Left ventricle myocardium superior (tissue), 1 donor: ENCODE data around the gene SAMD10. TPM values are rescaled to one million over a fixed set of nuclear protein-coding genes. Genes with fewer than 3 reads are reported as not detected.
"Not testable (repeated sequence)": the region's sequence is repeated elsewhere in the genome, so short reads cannot be mapped to it uniquely, and the experiment has no call there.

Source experiments
- ATAC-seq: fragments of 200-7000 bp; cut with Tn5 transposase; one replicate; pipeline ENCODE4 v1.9.1; 2020; ENCODE audit warnings: mild to moderate bottlenecking, moderate library complexity
- DNase-seq: peaks from one replicate; pipeline ENCODE4 v3.0.0-alpha.2; 2020
- intact Hi-C: fragments of 100-400 bp; cut with micrococcal nuclease; formaldehyde crosslinking; loops from one replicate; pipeline ENCODE4 v1.11.0; 2022
- long read RNA-seq: library from polyadenylated mRNA; unstranded; transcript quantifications from one replicate; pipeline ENCODE4 v2.0.0, GENCODE V29; 2021
- total RNA-seq: library from RNA; stranded (reverse); fragmentation: NEBNext Ultra II Directional; extraction: Animal tissue kit (Norgen Biotek cat#: 25700); gene quantifications from one replicate; pipeline ENCODE4 v1.2.1, GENCODE V29; 2021
- donor health status: DM: no; HTN: yes; CAD: no; lungs with severe emphysema.

Gene SAMD10
- 6.4 TPM for total RNA-seq
- long read RNA-seq, partial matches to known transcripts = 1 of 8 reads
- long read RNA-seq, other reads (novel, unspliced or antisense) = 4 of 8 reads

DNA sequence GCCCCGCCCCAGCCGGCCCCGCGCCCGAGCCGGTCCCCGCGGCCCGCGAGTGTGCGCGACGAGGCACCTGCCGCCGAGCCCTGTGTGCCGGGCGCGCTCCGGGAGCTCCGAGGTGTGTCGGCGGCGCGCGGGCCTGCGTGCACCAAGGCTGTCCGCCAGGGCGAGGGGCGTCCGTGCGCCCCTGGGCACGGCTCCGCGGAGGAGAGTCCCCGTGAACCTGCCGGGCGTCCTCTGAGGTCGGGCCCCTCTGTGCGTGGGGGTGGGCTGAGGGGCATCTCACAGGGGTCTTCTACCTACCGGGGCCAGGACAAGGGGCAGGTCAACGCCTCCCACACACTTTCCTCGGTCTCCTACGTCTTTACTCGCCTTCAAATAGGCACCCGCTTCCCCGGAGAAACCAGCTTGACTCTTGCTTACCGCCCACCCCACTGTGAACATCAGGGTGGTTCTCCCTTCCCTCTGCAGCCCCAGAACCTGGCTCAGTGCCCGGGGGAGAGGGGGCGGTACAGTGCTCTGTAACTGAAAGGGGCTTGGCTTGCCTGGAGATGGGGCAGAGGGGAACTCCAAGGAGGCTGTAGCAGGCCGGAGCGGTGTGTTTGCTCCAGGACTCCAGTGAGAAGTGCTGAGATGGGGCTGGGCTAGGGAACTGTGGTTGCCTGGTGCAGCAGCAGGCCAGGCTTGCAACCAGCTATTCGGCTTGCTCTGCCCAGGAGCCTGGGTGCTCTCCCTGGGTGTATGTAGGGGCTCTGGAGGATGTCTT is at the start of gene SAMD10:
Gene SAMD10, minus strand, starts transcription at position 86 of the 760 bp plus-strand sequence. CDS start 175 bp downstream, outside the sequence.
- peak; percentile 12 for ATAC-seq
- intact Hi-C loops = no loop called here
- peak; percentile 68 for DNase-seq

DNA sequence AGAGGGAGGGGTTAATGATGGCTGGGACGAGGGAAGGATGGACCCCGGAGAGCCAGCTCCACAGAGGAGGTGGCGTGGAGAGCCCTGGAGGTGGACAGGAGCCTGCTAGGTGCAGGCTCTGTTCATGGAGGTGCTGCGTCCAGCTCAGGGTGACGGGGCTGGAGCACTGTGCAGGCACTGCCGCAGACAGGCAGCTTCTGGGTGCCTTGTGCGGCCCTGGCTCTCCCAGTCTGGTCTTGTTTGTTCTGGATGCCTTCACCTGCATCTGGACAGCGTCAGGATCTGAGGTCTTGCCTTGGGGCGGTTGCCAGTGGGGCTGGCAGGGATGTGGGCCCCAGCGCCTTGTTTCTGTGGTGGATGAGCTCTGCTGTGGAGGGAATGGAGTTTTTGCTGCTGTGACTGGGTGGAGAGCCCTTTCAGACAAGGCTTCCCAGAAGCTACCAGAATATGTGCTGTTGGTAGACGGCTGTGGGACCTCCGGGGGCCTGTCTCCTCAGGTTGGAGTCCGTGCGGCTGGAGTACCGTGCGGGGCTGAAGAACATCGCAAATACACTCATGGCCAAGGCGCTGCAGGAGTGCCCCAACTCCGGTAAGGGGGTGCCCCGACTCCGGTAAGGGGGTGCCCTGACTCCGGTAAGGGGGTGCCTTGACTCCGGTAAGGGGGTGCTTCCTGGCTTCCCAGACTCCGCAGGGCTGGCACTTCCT is 48.7 kb upstream of the SAMD10 start:
- intact Hi-C loops = no loop called here
- ATAC-seq = no peak
- no peak for DNase-seq

DNA sequence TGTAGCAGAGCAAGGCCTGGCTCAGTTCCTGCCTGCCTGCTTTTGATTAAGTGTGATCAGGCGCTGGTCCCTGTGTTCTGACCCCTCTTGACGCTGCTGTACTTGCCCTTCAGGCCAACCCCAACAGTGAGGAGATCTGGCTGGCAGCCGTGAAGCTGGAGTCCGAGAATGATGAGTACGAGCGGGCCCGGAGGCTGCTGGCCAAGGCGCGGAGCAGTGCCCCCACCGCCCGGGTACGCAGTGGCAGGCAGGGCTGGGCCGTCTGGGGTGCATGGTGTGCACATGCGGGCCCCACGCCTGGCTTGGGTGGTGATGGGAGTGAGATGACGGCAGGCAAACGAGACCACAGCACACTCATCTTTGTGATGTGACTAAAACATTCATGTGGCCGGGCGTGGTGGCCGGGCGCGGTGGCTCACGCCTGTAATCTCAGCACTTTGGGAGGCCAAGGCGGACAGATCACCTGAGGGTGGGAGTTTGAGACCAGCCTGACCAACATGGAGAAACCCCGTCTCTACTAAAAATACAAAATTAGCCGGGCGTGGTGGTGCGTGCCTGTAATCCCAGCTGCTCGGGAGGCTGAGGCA is 46.5 kb upstream of the SAMD10 start:
- ATAC-seq (no peak), DNase-seq (no peak)
- intact Hi-C loops = no loop called here

DNA sequence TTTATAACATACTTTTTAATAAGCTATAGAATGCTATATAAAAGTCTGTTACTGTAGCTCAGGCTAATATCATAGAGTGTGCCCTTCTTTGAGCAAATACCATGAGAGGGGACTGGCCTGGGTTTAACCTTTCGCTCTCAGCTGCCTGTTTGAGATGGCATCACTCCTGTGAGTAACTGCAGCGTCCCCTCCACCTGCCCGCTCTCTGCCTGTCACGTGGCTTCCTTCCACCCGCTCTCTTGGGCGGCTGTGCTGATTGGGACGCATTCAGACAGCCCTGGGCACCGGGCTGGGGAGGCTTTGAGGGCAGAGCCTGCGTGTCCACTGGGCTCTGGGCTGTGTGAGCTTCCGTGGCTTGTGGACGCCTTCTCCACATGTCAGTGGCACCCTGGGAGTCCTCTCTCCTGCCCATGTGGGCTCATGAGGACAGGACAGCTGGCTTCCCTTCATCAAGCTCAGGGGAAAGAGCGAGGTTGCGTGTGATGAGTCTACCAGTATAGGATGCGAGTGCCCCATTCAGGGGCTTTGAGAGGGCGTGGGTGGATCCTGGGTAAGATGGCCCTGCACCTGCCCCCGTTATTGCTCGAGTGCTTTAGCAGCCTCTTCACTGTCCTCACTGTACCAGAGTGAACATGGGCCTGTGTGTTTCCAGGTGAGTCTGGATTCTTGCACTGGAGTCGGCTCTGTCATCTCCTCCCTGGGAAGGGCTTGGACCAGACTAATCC is 45.8 kb upstream of the SAMD10 start:
- no peak for DNase-seq
- intact Hi-C loops = no loop called here
- no peak for ATAC-seq

DNA sequence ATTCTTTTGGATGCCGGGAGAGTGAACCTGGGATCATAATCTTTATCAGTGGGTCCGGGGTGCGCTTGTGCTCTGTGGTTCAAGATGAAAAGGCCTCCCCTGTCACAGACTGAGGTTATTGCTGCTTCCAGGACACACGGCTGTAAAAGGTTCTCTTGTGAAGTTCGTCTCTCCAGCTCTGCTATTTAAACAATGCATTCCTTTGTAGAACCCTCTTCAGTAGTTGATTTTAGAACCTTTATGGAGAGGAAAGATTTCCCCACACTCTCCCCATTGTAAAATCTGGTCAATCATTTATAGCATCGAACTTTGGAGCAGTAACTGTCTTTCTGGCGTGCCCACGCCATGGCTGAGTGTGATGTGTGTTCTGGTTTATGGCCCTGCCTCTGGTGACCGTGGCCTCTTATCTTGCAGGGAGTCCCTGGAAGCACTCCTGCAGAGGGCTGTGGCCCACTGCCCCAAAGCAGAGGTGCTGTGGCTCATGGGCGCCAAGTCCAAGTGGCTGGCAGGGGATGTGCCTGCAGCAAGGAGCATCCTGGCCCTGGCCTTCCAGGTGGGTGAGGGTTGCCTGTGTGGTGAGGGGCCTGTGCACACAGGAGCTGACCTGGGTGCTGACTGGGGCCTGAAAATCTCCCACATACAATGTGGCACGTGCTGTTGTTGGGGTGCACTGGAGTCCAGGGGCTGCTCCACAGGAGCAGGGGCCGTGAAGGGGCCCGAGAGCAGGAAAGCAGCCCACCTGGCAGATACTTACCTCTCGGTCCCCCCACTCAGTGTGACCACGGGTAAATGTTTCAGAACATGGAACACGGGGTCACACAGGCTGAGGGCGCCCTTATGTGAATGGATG is 44.9 kb upstream of the SAMD10 start:
- ATAC-seq (no peak), DNase-seq (no peak)
- intact Hi-C loops = no loop called here

DNA sequence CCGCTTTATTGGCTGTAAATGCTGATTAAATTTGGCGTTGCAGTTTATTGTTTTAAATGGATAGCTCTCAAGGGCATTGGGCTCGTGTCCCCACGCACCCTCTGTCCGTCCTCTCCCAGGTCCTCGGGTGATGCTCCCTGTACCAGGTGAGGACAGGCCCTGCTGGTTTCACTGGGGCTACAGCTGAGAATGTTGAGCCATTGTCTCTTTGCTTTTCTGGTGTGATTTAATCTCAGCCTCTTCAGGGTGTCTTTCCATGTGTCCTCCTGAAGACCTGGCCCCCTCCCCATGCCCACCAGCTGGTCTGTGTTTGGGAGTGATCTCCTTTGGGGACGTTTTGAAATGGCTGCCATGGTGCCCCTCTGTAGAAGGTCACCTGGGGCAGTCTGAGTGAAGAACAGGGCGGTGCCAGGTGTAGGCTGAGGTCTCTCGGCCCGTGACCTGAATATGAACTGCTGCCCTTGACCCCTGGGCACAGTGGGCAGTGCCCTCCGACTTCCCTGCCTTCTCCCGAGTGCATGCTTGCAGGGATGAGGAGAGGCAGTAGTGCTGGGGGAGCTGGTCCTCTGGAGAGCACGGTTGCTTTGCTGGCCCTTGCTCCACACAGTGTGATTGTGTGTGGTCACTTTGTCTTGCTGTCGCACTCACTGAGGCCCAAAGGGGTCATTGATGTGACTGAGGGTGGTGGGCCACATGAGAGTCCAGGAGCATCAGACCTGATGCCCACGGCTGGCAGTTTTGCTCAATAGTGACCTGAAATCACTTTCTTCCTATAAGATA is 44.1 kb upstream of the SAMD10 start:
- intact Hi-C loops = no loop called here
- ATAC-seq (no peak), DNase-seq (no peak)

DNA sequence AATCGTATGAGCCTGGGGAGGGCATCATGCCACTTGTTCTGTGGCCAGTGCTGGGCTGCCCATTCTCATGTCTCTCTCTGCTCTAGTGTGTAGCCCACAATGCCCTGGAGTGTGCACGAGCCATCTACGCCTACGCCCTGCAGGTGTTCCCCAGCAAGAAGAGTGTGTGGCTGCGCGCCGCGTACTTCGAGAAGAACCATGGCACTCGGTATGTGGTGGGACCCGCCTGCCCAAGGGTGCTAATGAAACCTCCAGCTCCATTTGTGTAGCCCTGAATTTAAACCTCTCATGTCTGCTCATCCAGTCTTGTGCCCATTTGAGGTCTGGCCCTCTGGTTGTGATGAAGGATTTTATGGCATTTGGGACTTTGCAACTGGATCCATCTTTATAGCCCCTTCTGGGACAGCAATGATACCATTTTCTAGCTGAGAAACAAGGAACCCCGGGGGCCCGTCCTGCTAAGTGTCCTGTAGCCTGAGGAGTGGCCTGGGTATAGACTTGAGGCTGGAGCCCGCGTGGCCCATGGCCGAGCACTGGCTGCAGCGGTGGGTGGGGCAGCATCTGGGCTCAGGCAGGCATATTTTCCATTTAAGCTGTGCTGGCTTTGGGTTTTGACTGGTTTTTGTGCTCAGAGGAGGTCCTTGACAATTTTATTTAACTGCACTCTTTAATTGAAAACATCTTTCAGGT is 43.4 kb upstream of the SAMD10 start:
- DNase-seq = no peak

DNA sequence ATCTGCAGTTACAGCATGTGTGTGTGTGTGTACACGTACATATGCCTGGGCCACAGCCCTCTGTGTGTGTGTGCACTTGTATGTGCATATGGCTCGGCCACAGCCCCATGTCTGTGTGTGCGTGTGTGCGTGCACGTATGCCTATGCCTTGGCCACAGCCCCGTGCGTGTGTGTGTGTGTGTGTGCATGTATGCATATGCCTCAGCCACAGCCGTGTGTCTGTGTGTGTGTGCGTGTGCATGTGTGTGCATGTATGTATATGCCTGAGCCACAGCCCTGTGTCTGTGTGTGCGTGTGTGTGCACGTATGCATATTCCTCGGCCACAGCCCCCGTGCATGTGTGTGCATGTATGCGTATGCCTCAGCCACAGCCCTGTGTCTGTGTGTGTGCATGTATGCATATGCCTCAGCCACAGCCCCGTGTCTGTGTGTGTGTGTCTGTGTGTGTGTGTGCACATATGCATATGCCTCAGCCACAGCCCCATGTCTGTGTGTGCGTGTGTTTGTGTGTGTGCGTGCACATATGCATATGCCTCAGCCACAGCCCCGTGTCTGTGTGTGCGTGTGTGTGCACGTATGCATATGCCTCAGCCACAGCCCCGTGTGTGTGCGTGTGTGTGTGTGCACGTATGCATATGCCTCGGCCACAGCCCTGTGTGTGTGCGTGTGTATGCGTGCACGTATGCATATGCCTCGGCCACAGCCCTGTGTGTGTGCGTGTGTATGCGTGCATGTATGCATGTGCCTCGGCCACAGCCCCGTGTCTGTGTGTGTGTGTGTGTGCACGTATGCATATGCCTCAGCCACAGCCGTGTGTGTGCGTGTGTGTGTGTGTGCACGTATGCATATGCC is 41.9 kb upstream of the SAMD10 start:
- intact Hi-C loops = no loop called here
- DNase-seq (no peak), ATAC-seq (no peak)

More for the DNA sequence above, 43.4 kb upstream of the SAMD10 start:
- no peak for ATAC-seq
- intact Hi-C loops = no loop called here

DNA sequence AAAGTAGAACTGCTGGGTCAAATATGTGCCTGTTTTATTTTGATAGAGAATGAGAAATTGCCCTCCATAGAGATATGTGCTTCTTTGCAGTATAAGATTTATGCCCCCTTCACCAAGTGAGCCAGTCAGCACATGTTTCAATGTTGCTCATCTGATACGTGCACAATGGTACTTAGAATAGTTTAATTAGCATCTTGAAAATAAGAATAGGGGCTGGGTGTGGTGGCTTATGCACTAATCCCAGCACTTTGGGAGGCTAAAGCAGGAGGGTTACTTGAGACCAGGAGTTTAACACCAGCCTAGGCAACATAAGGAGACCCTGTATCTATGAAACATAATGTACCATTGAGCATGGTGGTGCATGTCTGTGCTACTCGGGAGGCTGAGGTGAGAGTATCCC is 36.2 kb upstream of the SAMD10 start:
- DNase-seq (no peak), ATAC-seq (no peak)
- intact Hi-C loops = no loop called here

DNA sequence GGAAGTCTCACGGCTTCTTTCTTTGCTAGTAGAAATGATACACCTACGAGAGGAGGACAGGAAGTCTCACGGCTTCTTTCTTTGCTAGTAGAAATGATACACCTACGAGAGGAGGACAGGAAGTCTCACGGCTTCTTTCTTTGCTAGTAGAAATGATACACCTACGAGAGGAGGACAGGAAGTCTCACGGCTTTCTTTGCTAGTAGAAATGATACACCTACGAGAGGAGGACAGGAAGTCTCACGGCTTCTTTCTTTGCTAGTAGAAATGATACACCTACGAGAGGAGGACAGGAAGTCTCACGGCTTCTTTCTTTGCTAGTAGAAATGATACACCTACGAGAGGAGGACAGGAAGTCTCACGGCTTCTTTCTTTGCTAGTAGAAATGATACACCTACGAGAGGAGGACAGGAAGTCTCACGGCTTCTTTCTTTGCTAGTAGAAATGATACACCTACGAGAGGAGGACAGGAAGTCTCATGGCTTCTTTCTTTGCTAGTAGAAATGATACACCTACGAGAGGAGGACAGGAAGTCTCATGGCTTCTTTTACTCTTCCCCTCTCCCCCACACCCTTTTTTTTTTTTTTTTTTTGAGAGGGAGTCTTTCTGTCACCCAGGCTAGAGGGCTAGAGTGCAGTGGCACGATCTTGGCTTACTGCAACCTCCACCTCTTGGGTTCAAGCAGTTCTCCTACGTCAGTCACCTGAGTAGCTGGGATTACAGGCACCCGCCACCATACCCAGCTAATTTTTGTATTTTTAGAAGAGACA is 33.1 kb upstream of the SAMD10 start:
- intact Hi-C loops, ATAC-seq, DNase-seq: not testable (repeated sequence)

DNA sequence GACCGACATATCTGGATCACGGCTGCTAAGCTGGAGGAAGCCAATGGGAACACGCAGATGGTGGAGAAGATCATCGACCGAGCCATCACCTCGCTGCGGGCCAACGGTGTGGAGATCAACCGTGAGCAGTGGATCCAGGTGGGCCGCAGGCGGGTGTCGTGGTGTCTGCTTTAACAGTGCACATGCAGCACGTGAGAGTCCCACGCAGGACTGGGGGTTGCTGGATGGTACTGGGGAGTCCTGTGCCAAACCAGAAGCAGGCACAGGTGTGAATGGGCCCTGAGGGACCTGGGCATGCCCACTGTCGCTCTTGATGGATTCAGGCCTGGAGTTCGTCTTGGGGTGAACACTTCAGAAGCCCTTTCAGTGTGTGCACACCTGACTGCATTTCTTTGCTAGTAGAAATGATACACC is 31.9 kb upstream of the SAMD10 start:
- ATAC-seq = no peak
- intact Hi-C loops = no loop called here
- no peak for DNase-seq

DNA sequence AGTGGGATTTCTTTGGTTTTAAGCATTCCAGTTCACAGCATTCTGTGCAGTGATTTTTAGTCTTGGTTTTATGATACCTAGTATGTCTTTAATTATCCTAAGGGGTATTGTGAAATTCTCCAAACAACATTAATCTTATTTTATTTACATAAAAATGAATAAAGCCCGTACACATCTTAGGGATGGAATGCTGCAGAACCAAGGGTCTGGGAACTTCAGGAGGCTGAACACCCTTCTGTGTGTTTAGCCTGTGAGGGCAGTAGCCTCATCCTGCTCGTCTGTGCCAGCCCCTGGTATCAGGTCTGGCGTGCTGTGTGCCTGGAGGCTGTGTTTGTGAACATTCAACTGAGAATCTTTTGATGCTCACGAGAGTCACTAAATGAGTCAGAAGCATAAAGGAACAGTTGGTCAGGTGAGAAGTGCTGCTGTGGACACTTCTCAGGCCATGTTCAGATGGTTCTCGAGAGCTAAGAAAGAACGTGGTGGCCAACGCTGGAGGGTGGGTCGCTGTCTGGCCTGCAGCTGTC is 31.3 kb upstream of the SAMD10 start:
- intact Hi-C loops = no loop called here
- no peak for ATAC-seq
- DNase-seq = no peak

DNA sequence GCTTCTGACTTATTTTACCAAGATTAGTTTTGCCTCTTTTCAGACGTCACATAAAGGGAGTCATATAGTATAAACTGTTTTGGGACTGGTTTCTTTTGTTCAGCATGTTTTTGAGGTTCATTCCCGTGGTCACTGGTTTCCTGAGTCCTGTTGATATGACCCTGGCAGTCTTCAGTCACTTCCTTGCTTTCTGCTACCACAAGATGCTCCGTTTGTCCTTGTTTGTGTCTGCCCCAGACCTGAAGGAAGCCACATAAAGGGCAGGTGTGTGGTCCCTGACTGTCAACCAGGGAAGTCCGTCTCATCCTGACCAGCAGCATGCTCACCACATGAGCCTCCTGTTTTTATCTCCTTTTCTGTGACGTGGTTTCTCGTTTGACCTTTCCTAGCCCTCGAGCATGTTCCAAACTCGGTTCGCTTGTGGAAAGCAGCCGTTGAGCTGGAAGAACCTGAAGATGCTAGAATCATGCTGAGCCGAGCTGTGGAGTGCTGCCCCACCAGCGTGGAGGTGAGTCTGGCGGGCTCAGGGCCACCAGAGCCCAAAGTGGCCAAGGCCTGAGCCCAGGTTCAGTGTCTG is 30.5 kb upstream of the SAMD10 start:
- no peak for ATAC-seq
- DNase-seq = no peak
- intact Hi-C loops = no loop called here

DNA sequence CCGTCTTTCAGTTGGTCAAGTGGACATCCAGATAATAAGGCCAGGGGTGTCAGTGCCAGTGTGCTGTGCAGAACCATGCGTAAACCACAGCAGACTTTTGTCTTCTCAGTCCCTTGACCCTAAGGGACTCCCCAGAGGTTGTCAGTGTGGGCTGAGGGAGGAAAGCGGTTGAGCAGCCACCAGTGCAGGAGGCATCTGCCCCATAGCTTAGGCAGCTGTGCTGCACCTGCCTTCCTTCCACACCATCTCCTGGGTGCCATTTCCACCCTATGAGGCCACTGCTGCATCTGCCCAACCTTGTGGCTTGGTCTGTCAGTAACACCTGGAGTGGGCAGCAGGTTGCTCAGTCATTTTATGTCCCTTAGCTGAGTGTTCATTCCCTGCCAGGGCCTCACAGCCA is 27.5 kb upstream of the SAMD10 start:
- intact Hi-C loops = no loop called here

DNA sequence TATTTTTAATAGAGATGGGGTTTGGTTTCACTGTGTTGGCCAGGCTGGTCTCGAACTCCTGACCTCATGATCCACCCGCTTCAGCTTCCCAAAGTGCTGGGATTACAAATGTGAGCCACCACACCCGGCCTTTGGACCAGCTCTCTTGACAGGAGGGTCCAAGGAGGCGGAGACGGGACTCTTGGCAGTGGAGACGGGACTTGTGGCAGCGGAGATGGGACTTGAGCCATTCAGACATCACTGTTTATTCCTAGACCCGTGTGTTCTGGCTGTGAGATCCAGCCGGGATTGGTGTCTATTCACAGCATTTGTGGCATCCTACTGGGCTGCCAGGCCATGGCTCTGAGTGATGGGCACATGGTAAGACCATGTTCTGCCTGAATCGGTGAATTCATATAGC is 27.0 kb upstream of the SAMD10 start:
- DNase-seq = no peak

More for the DNA sequence above, 27.5 kb upstream of the SAMD10 start:
- no peak for ATAC-seq
- no peak for DNase-seq

More for the DNA sequence above, 27.0 kb upstream of the SAMD10 start:
- no peak for ATAC-seq
- intact Hi-C loops = no loop called here
